HCT116 (cell line): ENCODE results near the gene GSK3A.

Experiments
- CBX3 ChIP-seq: IDR thresholded peaks from 2 replicates; pipeline ENCODE4 v1.6.1; 2012; ENCODE audit warnings: low read depth
- EGR1 ChIP-seq: IDR thresholded peaks from 2 replicates; pipeline ENCODE4 v1.6.1; 2012; ENCODE audit warnings: low read depth
- EZH2 ChIP-seq: fragments of 200-600 bp; sonication (generic); IDR thresholded peaks from 2 replicates; pipeline ENCODE4 v1.6.1; 2017; ENCODE audit warnings: antibody characterized with exemption, mixed run types
- EZH2phosphoT487 ChIP-seq: fragments of 200-600 bp; IDR thresholded peaks from 2 replicates; pipeline ENCODE4 v1.6.1; 2018; ENCODE audit warnings: antibody characterized with exemption, borderline replicate concordance
- POLR2A ChIP-seq: IDR thresholded peaks from 2 replicates; pipeline ENCODE4 v1.7.0; 2011; ENCODE audit warnings: borderline replicate concordance; ENCODE audit not compliant: insufficient read depth, insufficient read length; ENCODE audit errors: extremely low read depth
- POLR2AphosphoS5 ChIP-seq: IDR thresholded peaks from 2 replicates; pipeline ENCODE4 v1.6.1; 2011; ENCODE audit warnings: mild to moderate bottlenecking, low read depth, low read length, moderate library complexity
- SIN3A ChIP-seq: IDR thresholded peaks from 2 replicates; pipeline ENCODE4 v1.6.1; 2012; ENCODE audit warnings: low read depth
- SP1 ChIP-seq: IDR thresholded peaks from 2 replicates; pipeline ENCODE4 v1.6.1; 2012; ENCODE audit warnings: low read depth
- TCF7L2 ChIP-seq: IDR thresholded peaks from 2 replicates; pipeline ENCODE4 v1.7.0; 2011; ENCODE audit warnings: borderline replicate concordance, inconsistent platforms; ENCODE audit not compliant: insufficient read depth, insufficient read length; ENCODE audit errors: extremely low read depth
- ZFX ChIP-seq: fragments of 450-650 bp; IDR thresholded peaks from 2 replicates; pipeline ENCODE4 v1.6.1; 2017
- TF ChIP-seq, protein P1 (sequence below), 3 experiments: fragments of 200-600 bp in 1 of 3; sonication (generic) in 1 of 3; IDR thresholded peaks in 2 of 3; conservative IDR thresholded peaks in 1 of 3; 2 replicates each; pipeline ENCODE4 v1.5.1; 2012 to 2017; ENCODE audit warnings: low read depth in 2 of 3, low read length in 2 of 3, antibody characterized with exemption in 1 of 3, borderline replicate concordance in 1 of 3, control low read depth in 1 of 3, mild to moderate bottlenecking in 1 of 3, mixed read lengths in 1 of 3, mixed run types in 1 of 3, moderate library complexity in 1 of 3; ENCODE audit not compliant: insufficient read depth in 1 of 3
- TF ChIP-seq, protein P2 (sequence below): IDR thresholded peaks from 2 replicates; pipeline ENCODE4 v1.6.1; 2012; ENCODE audit warnings: low read depth
- TF ChIP-seq, protein P3 (sequence below): IDR thresholded peaks from 2 replicates; pipeline ENCODE4 v1.6.1; 2012
- TF ChIP-seq, protein P4 (sequence below): IDR thresholded peaks from 2 replicates; pipeline ENCODE4 v1.6.1; 2012

DNA sequence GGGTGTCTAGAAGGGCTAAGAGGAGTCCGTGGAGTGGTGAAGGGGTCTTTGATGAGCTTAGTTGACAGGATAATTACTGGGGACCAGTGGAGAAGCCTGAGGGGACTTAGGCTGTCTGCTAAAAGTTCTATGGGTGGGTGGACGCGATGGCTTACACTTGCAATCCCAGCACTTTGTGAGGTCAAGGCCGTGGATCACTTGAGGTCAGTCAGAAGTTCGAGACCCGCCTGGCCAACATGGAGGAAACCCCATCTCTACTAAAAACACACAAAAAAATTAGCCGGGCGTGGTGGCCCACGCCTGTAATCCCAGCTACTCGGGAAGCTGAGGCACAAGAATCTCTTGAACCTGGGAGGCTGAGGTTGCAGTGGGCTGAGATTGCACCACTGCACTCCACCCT, 2.8 kb upstream of the GSK3A start:
- TF ChIP-seq, protein P1, sequence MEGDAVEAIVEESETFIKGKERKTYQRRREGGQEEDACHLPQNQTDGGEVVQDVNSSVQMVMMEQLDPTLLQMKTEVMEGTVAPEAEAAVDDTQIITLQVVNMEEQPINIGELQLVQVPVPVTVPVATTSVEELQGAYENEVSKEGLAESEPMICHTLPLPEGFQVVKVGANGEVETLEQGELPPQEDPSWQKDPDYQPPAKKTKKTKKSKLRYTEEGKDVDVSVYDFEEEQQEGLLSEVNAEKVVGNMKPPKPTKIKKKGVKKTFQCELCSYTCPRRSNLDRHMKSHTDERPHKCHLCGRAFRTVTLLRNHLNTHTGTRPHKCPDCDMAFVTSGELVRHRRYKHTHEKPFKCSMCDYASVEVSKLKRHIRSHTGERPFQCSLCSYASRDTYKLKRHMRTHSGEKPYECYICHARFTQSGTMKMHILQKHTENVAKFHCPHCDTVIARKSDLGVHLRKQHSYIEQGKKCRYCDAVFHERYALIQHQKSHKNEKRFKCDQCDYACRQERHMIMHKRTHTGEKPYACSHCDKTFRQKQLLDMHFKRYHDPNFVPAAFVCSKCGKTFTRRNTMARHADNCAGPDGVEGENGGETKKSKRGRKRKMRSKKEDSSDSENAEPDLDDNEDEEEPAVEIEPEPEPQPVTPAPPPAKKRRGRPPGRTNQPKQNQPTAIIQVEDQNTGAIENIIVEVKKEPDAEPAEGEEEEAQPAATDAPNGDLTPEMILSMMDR (IDR thresholded peaks at IDR 0.05 in 2 of 3, conservative IDR thresholded peaks at IDR 0.05 in 1 of 3; ENCODE audit: borderline replicate concordance in 1 of 3, insufficient read depth in 1 of 3, low read depth in 2 of 3, low read length in 2 of 3): no peak
- no peak for TF ChIP-seq TCF7L2
- TF ChIP-seq POLR2A: no peak
- TF ChIP-seq, protein P2, sequence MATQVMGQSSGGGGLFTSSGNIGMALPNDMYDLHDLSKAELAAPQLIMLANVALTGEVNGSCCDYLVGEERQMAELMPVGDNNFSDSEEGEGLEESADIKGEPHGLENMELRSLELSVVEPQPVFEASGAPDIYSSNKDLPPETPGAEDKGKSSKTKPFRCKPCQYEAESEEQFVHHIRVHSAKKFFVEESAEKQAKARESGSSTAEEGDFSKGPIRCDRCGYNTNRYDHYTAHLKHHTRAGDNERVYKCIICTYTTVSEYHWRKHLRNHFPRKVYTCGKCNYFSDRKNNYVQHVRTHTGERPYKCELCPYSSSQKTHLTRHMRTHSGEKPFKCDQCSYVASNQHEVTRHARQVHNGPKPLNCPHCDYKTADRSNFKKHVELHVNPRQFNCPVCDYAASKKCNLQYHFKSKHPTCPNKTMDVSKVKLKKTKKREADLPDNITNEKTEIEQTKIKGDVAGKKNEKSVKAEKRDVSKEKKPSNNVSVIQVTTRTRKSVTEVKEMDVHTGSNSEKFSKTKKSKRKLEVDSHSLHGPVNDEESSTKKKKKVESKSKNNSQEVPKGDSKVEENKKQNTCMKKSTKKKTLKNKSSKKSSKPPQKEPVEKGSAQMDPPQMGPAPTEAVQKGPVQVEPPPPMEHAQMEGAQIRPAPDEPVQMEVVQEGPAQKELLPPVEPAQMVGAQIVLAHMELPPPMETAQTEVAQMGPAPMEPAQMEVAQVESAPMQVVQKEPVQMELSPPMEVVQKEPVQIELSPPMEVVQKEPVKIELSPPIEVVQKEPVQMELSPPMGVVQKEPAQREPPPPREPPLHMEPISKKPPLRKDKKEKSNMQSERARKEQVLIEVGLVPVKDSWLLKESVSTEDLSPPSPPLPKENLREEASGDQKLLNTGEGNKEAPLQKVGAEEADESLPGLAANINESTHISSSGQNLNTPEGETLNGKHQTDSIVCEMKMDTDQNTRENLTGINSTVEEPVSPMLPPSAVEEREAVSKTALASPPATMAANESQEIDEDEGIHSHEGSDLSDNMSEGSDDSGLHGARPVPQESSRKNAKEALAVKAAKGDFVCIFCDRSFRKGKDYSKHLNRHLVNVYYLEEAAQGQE: no peak
- no peak for TF ChIP-seq EZH2
- no peak for TF ChIP-seq SIN3A
- TF ChIP-seq, protein P3, sequence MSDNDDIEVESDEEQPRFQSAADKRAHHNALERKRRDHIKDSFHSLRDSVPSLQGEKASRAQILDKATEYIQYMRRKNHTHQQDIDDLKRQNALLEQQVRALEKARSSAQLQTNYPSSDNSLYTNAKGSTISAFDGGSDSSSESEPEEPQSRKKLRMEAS: no peak
- TF ChIP-seq SP1: no peak
- TF ChIP-seq POLR2AphosphoS5: no peak
- TF ChIP-seq ZFX: no peak
- no peak for TF ChIP-seq CBX3
- TF ChIP-seq EZH2phosphoT487: no peak
- TF ChIP-seq, protein P4, sequence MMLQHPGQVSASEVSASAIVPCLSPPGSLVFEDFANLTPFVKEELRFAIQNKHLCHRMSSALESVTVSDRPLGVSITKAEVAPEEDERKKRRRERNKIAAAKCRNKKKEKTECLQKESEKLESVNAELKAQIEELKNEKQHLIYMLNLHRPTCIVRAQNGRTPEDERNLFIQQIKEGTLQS: no peak
- TF ChIP-seq EGR1: no peak
